Middle frontal gyrus (tissue), 1 donor: ENCODE data around the gene PILRB.
"Not testable (repeated sequence)": the region's sequence is repeated elsewhere in the genome, so short reads cannot be mapped to it uniquely, and the experiment has no call there.

Experiments used
- DNase-seq: peaks from one replicate; pipeline ENCODE4 v3.0.0-alpha.2; 2015; ENCODE audit warnings: low spot score; ENCODE audit errors: extremely low spot score

PILRB gene

DNA sequence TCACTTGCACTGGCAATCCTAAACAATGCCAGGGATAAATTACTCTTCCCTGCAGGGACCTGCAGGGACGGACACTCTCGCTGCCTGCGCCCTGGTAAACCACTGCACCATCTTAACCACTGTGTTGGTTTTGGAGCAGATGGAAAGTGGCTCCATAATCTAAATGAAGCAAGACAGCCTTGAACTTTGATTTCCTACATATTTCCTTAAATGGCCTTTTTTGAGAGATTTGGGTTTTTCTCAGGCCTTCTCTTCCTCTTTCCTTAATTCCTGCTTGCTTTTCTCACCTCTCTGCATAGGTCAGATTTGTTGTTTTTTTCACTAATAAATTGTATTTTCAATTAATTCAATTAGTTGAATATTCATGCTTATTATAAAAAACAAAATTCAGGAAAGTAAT lies 18.1 kb downstream of the PILRB start:
- no peak for DNase-seq

GRCh38 chr7:100378114-100378755 lies 20.3 kb downstream of the PILRB start:
- no peak for DNase-seq

DNA sequence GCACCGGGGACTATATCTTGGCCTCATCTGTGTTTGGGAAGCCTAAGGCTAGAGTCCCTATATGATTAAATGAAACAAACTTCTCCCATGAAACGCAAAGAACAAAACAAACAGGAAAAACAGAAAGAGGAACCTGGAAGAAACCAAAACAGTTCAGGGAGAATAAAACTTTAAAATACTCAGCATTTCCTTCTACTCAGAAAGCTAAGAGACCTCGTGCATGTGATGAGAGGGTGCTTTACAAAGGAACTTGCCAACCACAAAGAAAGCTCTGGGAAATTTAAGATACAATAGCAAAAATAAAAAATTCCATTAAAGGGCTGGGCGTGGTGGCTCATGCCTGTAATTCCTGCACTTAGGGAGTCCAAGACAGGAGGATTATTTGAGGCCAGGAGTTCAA lies 22.3 kb downstream of the PILRB start:
- no peak for DNase-seq

DNA sequence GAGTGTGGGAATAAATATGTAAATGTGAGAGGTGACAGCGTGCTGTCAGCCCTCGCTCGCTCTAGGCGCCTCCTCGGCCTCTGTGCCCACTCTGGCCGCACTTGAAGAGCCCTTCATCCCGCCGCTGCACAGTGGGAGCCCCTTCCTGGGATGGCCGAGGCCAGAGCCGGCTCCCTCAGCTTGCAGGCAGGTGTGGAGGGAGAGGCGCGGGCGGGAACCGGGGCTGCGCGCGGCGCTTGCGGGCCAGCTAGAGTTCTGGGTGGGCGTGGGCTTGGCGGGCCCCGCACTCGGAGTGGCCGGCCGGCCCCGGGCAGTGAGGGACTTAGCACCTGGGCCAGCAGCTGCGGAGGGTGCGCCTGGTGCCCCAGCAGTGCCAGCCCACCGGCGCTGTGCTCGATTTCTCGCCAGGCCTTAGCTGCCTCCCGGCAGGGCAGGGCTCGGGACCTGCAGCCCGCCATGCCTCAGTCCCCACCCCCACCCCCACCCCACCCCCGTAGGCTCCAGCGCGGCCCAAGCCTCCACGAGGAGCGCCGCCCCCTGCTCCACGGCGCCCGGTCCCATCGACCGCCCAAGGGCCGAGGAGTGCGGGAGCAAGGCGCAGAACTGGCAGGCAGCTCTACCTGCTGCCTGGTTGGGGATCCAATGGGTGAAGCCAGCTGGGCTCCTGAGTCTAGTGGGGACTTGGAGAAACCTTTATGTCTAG lies 23.8 kb downstream of the PILRB start:
- DNase-seq: not testable (repeated sequence)

- DNase-seq: not testable (repeated sequence)
Observed at GRCh38 chr7:100382234-100382853, 24.4 kb downstream of the PILRB start.

DNA sequence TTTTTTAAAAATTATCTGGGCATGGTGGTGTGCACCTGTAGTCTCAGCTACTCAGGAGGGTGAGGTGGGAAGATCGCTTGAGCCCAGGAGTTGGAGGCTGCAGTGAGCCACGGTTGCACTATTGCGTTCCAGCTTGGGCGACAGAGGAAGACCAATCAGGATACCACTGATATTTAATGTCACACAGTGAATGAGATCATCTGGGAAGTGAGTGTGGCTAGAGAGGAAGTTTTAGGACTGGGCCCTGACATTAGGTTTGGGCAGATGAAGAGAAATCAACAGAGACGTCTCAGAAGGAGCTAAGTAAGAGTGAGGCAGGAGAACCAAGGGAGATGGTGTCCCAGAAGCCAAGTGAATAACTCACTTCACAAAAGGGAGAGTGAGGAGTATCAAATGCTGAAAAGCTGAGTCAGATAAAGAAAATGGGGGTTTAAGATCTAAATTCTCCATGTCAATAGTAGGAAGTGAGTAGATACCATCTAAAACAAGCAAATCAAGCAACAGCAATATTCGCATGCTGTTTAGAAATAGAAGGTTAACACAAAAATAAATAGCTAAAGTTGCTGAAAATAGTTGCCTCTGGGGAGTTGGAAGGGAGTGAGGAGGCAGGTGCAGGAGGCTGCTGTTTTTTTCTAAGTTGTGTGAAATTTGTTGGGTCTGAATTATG lies 26.8 kb downstream of the PILRB start:
- DNase-seq: no peak

DNA sequence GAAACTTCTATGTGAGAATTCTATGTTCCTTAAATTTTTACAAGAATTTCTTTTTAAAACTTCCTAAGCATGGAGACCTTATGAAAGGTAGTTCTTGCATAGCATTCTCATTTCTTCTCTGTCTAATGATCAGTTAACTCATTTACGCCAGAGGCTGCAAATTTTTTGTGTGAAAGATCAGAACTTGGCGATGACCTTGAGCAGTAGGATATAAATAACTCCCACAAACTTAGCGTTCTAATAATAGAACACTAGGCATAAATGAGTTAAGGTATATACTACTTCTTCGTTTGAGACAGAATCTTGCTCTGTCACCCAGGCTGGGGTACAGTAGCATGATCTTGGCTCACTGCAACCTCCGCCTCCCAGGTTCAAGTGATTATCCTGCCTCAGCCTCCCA lies 29.0 kb downstream of the PILRB start:
- DNase-seq: no peak

GRCh38 chr7:100387695-100388094 lies 29.8 kb downstream of the PILRB start:
- DNase-seq: no peak

DNA sequence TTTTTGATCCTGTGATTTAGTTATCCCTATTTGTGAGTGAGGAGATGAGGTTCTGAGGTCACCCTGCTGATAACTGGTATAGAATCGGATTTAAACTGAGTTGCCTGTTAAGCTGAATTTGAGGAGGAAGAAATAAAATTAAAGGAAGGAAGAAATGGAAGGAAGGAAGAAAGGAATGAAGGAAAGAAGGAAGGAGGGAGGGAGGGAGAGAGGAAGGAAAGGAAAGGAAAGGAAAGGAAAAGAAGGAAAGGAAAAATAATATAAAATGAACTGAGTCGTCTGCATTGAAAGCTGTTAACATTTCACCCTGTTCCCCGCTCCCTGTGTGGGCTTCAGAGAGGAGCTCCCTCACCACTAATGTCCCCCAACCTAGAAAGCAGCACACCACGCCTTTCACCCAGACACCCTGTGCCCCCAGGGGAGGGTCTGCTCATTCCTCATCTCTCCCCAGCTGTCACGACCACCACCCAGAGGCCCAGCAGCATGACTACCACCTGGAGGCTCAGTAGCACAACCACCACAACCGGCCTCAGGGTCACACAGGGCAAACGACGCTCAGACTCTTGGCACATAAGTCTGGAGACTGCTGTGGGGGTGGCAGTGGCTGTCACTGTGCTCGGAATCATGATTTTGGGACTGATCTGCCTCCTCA lies 31.6 kb downstream of the PILRB start:
- DNase-seq: no peak

DNA sequence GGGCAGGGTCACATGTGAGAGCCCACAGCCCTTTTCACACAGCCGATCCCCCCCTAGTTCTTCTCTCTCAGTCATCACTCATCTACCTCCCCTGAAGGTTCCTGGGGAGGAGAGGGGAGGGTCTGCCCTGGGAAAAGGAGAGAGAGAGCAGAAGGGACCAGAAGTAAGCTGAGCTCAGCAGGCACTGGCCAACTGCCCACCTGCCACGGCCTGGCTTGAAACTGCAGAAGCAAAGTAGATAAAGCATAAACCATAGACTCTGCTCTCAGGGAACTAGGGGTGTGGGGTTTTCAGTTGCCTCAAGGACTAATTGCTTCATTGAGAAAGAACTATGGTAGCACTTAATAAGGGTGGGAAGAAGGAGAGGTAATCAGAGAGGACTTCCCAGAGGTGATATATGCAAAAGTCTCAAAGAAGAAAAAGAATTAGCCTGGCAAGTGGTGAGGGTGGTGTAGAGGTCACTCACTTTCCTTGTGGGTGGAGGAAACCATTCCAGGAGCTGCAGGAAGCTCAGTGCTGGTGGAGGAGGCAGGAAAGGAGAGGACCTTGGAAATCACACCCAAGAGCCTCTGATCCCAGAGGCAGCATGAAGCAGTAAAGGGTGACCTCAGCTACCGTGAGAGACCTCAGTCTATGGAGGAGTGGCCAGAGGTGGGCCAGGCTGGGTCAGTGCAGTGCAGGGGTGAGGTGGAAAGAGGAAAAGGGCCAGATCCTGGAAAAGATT lies 32.5 kb downstream of the PILRB start:
- no peak for DNase-seq

DNA sequence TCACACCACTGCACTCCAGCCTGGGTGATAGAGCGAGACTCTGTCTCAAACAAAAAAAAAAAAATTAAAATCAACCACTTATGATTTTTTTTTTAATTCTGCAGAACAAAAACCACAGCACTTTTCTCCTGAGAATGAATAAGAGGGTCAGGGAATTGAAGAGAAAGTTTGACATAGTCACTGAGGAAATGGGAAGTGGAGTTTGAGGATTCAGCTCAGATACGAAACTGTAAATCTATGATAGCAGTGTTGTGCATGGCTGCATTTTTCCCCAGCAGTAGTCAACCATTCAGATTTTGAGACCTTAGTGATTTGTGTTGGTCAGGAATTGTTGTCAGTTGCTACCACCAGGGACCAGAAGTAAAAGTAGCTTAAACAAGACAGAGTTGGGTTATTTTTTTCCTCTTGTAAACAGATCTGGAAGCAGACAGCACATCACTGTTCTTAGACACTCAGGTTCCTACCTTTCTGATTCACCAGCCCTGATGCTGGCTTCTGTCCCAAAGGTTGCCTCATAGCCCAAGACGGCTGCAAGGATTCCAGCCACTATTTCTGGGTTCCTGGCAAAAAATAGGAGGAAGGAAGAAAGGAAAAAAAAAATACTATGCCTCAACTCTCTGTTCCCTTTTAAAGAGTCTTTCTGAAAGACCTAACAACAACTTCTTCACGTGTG lies 35.5 kb downstream of the PILRB start:
- DNase-seq: no peak

GRCh38 chr7:100394077-100394476 lies 36.2 kb downstream of the PILRB start:
- DNase-seq: no peak

DNA sequence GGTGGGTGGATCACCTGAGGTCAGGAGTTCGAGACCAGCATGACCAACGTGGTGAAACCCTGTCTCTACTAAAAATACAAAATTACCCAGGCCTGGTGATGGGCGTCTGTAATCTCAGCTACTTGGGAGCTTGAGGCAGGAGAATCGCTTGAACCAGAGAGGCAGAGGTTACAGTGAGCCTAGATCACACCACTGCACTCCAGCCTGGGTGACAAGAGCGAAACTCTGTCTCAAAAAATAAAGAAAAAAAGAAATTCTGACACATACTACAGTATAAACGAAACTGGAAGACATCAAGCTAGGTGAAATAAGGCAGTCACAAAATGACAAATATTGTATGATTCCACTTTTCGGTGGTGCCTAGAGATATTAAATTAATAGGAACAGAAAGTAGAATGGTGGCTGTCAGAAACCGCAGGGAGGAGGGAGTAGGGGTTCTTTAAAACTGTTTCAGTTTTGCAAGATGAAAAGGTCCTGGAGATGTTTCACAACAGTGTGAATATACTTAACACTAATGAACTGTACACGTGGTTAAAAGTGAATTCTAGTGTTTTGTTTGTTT lies 38.6 kb downstream of the PILRB start:
- DNase-seq: no peak

- DNase-seq: no peak
Observed at GRCh38 chr7:100397315-100398081, 39.6 kb downstream of the PILRB start.

GRCh38 chr7:100398239-100398638 lies 40.3 kb downstream of the PILRB start:
- DNase-seq: no peak

GRCh38 chr7:100400041-100400440 lies 42.1 kb downstream of the PILRB start:
- DNase-seq: no peak

GRCh38 chr7:100400656-100401055 lies 42.7 kb downstream of the PILRB start:
- DNase-seq: no peak

DNA sequence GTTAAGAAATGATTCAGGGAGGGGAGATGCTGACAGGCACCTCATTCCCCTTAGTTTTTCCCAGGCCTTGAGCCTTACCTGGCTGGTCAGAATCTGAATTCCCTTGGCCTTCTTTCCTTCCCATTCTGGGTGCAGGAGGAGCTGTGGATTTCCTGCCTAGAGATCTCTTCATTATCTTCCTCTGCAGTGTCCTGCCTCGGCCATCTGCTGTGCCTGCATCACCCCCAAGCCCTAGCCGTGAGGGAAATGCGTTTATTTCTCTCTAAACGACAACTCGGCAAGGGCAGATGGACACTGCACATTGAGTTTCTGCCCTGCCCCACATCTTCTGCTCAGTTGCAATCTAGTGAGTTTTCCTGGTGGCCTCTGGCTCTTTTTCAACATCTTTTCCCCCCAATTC lies 43.9 kb downstream of the PILRB start:
- no peak for DNase-seq

GRCh38 chr7:100402241-100402640 lies 44.3 kb downstream of the PILRB start:
- no peak for DNase-seq
